Type B pancreatic cell (in vitro differentiated cells): ENCODE data around the gene EIF4G3. TPM values are rescaled to one million over a fixed set of nuclear protein-coding genes. Genes with fewer than 3 reads are reported as not detected.

Experiments
- DNase-seq: peaks from one replicate; pipeline ENCODE4 v3.0.0; 2021; ENCODE audit warnings: mixed read lengths; ENCODE audit not compliant: unreplicated experiment; ENCODE audit errors: extremely low spot score
- H3K27ac Mint-ChIP-seq: 2 replicates; pipeline ENCODE4 v1.8.0; 2021; ENCODE audit warnings: mild to moderate bottlenecking, mixed read lengths
- H3K27me3 Mint-ChIP-seq: 2 replicates; pipeline ENCODE4 v1.8.0; 2021; ENCODE audit warnings: mixed read lengths
- H3K36me3 Mint-ChIP-seq: 2 replicates; pipeline ENCODE4 v1.8.0; 2021; ENCODE audit warnings: mixed read lengths
- H3K4me1 Mint-ChIP-seq: one replicate; pipeline ENCODE4 v1.8.0; 2021; ENCODE audit warnings: mixed read lengths; ENCODE audit not compliant: unreplicated experiment
- H3K4me3 Mint-ChIP-seq: 2 replicates; pipeline ENCODE4 v1.8.0; 2021; ENCODE audit warnings: mild to moderate bottlenecking, mixed read lengths
- H3K9me3 Mint-ChIP-seq: 2 replicates; pipeline ENCODE4 v1.8.0; 2021; ENCODE audit warnings: mixed read lengths
- total RNA-seq: library from RNA; stranded (reverse); gene quantifications from 2 replicates; pipeline ENCODE4 v1.2.1, GENCODE V29; 2021; ENCODE audit warnings: low replicate concordance
- TF ChIP-seq, protein P1 (sequence below): fragments of 200-600 bp; sonication (generic); conservative IDR thresholded peaks from 2 replicates; pipeline ENCODE4 v1.5.0; 2021; ENCODE audit warnings: antibody characterized with exemption, mild to moderate bottlenecking

The EIF4G3 gene
- total RNA-seq, 1 donor from 2014 or later: 71.5 TPM

DNA sequence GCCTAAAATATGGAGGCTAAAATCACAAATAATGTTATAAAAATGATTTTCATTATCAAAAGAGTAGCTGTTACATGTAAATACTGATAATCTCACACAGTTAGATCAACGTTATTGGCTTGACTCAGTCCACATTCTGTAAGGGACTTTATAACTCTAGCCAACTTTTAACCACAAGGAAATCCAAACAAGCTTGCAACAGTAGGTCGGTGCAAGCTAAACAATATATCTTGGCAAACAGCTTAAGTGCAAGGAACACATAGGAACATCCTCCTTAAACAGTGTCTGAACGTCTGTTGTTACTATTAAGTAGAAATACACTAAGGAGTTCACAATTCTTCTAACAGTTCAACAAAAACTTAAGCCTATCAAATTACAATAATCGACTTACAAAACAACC lies 126.7 kb downstream of the EIF4G3 start:
- Mint-ChIP-seq H3K27me3 (no peaks in the 10 kb centered on the region), H3K36me3 (peaks cover 25% of the 10 kb centered on the region), H3K4me1 (no peaks in the 10 kb centered on the region), H3K4me3 (no peak overlapping the region), H3K9me3 (no peaks in the 10 kb centered on the region), H3K27ac (no peak overlapping the region)
- no peak for DNase-seq
- TF ChIP-seq, protein P1, sequence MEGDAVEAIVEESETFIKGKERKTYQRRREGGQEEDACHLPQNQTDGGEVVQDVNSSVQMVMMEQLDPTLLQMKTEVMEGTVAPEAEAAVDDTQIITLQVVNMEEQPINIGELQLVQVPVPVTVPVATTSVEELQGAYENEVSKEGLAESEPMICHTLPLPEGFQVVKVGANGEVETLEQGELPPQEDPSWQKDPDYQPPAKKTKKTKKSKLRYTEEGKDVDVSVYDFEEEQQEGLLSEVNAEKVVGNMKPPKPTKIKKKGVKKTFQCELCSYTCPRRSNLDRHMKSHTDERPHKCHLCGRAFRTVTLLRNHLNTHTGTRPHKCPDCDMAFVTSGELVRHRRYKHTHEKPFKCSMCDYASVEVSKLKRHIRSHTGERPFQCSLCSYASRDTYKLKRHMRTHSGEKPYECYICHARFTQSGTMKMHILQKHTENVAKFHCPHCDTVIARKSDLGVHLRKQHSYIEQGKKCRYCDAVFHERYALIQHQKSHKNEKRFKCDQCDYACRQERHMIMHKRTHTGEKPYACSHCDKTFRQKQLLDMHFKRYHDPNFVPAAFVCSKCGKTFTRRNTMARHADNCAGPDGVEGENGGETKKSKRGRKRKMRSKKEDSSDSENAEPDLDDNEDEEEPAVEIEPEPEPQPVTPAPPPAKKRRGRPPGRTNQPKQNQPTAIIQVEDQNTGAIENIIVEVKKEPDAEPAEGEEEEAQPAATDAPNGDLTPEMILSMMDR: no peak

DNA sequence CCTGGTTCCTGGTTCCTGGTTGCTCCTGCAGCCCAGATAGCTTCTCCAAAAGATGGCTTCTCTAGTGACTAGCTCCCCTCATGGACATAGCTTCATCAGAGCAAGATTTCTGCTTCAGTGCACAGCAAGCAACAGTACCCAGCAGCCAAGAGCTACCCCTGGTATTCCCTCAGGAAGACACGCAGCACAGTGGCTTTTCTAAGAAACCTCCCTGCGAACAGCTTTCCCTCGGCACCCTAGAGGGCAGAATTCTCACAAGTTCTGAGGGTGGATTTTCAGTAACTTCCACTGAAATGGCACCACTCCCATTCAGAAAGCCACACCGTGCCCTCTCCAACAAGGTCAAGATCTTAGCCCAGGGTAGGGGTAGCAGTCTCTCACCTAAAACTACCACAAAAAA lies 128.2 kb downstream of the EIF4G3 start:
- Mint-ChIP-seq H3K9me3 (no peaks in the 10 kb centered on the region), H3K27ac (no peak overlapping the region), H3K36me3 (peaks cover 20% of the 10 kb centered on the region), H3K4me1 (no peaks in the 10 kb centered on the region), H3K4me3 (no peak overlapping the region), H3K27me3 (no peaks in the 10 kb centered on the region)
- DNase-seq: no peak
- TF ChIP-seq, protein P1: no peak

DNA sequence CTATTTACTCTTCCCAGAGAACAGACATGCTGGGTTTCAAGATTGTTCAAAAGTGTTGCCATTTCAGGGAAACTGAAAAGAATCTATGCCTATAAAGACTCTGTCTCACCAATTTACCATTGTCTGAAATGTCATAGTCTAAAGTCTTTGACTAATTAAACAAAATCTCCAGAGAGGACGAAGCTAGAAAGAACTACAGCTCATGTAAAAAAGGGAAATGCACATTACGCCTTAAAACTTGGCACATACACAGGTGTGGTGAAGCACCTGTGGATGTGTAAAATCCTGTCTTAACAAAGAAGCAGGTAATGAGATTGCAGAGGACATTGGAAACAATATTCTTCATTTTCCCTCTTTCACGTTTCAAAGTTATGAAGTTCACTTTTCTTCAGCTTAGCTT lies 130.6 kb downstream of the EIF4G3 start:
- peaks cover 20% of the 10 kb centered on the region for H3K36me3 Mint-ChIP-seq
- H3K27me3 Mint-ChIP-seq: no peaks in the 10 kb centered on the region
- no peaks in the 10 kb centered on the region for H3K9me3 Mint-ChIP-seq
- TF ChIP-seq, protein P1: no peak
- no peak overlapping the region for H3K4me3 Mint-ChIP-seq
- no peak for DNase-seq
- H3K4me1 Mint-ChIP-seq: no peaks in the 10 kb centered on the region
- no peak overlapping the region for H3K27ac Mint-ChIP-seq

GRCh38 chr1:21045351-21045750 lies 131.3 kb downstream of the EIF4G3 start:
- no peaks in the 10 kb centered on the region for H3K27me3 Mint-ChIP-seq
- TF ChIP-seq, protein P1: no peak
- H3K36me3 Mint-ChIP-seq: peaks cover 20% of the 10 kb centered on the region
- H3K27ac Mint-ChIP-seq: no peak overlapping the region
- H3K4me3 Mint-ChIP-seq: no peak overlapping the region
- H3K9me3 Mint-ChIP-seq: no peaks in the 10 kb centered on the region
- DNase-seq: no peak
- H3K4me1 Mint-ChIP-seq: no peaks in the 10 kb centered on the region

DNA sequence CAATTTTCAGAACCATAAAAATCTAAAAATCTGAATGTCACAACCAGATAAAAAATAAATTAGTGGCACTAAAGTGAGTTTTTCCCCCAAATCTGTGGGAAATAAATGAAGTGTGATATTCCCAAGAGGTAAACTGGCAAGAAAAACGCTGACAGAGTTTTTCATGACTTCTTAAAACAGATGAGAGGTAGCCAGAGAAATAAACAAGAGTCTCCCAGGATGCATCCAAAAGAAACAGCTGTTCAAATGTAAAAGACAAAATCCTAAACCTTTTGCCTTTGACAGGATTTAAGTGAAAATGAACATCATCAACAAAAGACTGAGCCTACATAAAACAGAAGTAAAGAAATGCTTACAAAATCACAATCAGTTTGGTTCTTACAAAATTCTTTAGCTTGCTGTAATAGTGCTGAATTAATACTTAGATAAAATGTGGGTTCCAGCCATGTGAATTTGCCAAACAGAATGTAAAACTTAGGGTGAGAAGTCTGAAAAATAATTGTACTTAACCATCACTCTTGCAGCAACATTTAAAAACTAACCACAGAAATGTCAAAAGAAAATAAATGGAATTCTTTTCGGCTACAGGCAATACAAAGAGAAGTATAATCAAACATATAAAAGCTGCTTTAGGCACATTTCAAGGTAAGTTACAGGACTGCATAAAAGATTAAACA lies 133.6 kb downstream of the EIF4G3 start:
- Mint-ChIP-seq H3K27ac (no peak overlapping the region), H3K27me3 (no peaks in the 10 kb centered on the region), H3K9me3 (no peaks in the 10 kb centered on the region), H3K4me1 (no peaks in the 10 kb centered on the region), H3K4me3 (no peak overlapping the region), H3K36me3 (peaks cover 4% of the 10 kb centered on the region)
- TF ChIP-seq, protein P1: no peak
- no peak for DNase-seq

- H3K27me3 Mint-ChIP-seq: no peaks in the 10 kb centered on the region
- peaks cover 4% of the 10 kb centered on the region for H3K36me3 Mint-ChIP-seq
- H3K9me3 Mint-ChIP-seq: no peaks in the 10 kb centered on the region
- H3K27ac Mint-ChIP-seq: no peak overlapping the region
- H3K4me3 Mint-ChIP-seq: no peak overlapping the region
- TF ChIP-seq, protein P1: no peak
- no peaks in the 10 kb centered on the region for H3K4me1 Mint-ChIP-seq
- DNase-seq: no peak
Observed at GRCh38 chr1:21041541-21041940, 135.2 kb downstream of the EIF4G3 start.
